HepG2 (cell line): Measurements from ENCODE around the gene TEX261. TPM values are rescaled to one million over a fixed set of nuclear protein-coding genes. Genes with fewer than 3 reads are reported as not detected.
A peak's percentile ranks its signal among the peaks of the same experiment; 100 is the strongest.

ENCODE experiments used
- ATF7-NPFF ChIP-seq: sonication (generic); formaldehyde crosslinking; IDR thresholded peaks from 2 replicates; pipeline ENCODE4 v1.8.1; 2023; ENCODE audit warnings: mild to moderate bottlenecking, low read depth, missing genetic modification reagents, moderate library complexity
- EEA1 ChIP-seq: sonication (generic); formaldehyde crosslinking; IDR thresholded peaks from 2 replicates; pipeline ENCODE4 v1.5.1; 2020; ENCODE audit warnings: mild to moderate bottlenecking, missing genetic modification reagents, borderline replicate concordance
- EZH2 ChIP-seq: conservative IDR thresholded peaks from 2 replicates; pipeline ENCODE4 v1.6.1; 2012; ENCODE audit warnings: mild to moderate bottlenecking, low read depth, low read length, moderate library complexity
- FOXA1 ChIP-seq, 2 experiments: fragments of 450-650 bp in 1 of 2; sonication (generic) in 1 of 2; formaldehyde crosslinking in 1 of 2; IDR thresholded peaks; 2 replicates each; pipeline versions ENCODE4 v1.4.0 to v1.6.1; 2016 to 2020; ENCODE audit warnings: missing genetic modification reagents in 1 of 2
- GFI1 ChIP-seq: sonication (generic); formaldehyde crosslinking; IDR thresholded peaks from 2 replicates; pipeline ENCODE4 v1.5.0; 2020; ENCODE audit warnings: missing genetic modification reagents, mild to moderate bottlenecking, borderline replicate concordance
- HDAC6 ChIP-seq: fragments of 200-600 bp; sonication (generic); IDR thresholded peaks from 2 replicates; pipeline ENCODE4 v1.7.0; 2017; ENCODE audit warnings: mild to moderate bottlenecking, antibody characterized with exemption, low read length, low read depth
- HNRNPL ChIP-seq: fragments of 200-400 bp; formaldehyde crosslinking; IDR thresholded peaks from 2 replicates; pipeline ENCODE4 v1.6.1; 2017; ENCODE audit warnings: mild to moderate bottlenecking, low read depth, low read length
- KAT8 ChIP-seq: IDR thresholded peaks from 2 replicates; pipeline ENCODE4 v1.6.1; 2016; ENCODE audit warnings: missing genetic modification reagents, missing compliant biosample characterization
- MBNL3 ChIP-seq: fragments of 250-450 bp; sonication (Bioruptor Pico); conservative IDR thresholded peaks from 2 replicates; pipeline ENCODE4 v1.8.0; 2022; ENCODE audit warnings: mild to moderate bottlenecking, inconsistent platforms
- NBN ChIP-seq: fragments of 450-650 bp; conservative IDR thresholded peaks from 2 replicates; pipeline ENCODE4 v1.6.1; 2017
- SOX6 ChIP-seq, 2 experiments: fragments of 450-650 bp in 1 of 2; sonication (generic) in 1 of 2; formaldehyde crosslinking in 1 of 2; IDR thresholded peaks; 2 replicates each; pipeline versions ENCODE4 v1.4.0 to v1.6.1; 2017 to 2020; ENCODE audit warnings: antibody characterized with exemption in 1 of 2, mild to moderate bottlenecking in 1 of 2, missing genetic modification reagents in 1 of 2
- SPEN ChIP-seq: sonication (generic); formaldehyde crosslinking; IDR thresholded peaks from 2 replicates; pipeline ENCODE4 v1.5.1; 2020; ENCODE audit warnings: low read depth, mild to moderate bottlenecking, missing genetic modification reagents
- SYNCRIP ChIP-seq: fragments of 200-400 bp; formaldehyde crosslinking; IDR thresholded peaks from 2 replicates; pipeline ENCODE4 v1.6.1; 2018; ENCODE audit warnings: mild to moderate bottlenecking, low read depth, low read length; ENCODE audit not compliant: insufficient read depth
- TBX2 ChIP-seq: sonication (generic); formaldehyde crosslinking; IDR thresholded peaks from 2 replicates; pipeline ENCODE4 v1.5.0; 2020; ENCODE audit warnings: missing genetic modification reagents, mild to moderate bottlenecking, borderline replicate concordance
- YY1 ChIP-seq: IDR thresholded peaks from 2 replicates; pipeline ENCODE4 v1.6.1; 2011; ENCODE audit warnings: low read length, low read depth, moderate library complexity, mild to moderate bottlenecking; ENCODE audit not compliant: insufficient read depth, insufficient replicate concordance
- ZNF331 ChIP-seq: sonication (generic); formaldehyde crosslinking; IDR thresholded peaks from 2 replicates; pipeline ENCODE4 v1.4.0; 2020; ENCODE audit warnings: missing genetic modification reagents
- ZNF430 ChIP-seq: sonication (generic); formaldehyde crosslinking; IDR thresholded peaks from 2 replicates; pipeline ENCODE4 v1.9.0; 2021; ENCODE audit warnings: mild to moderate bottlenecking, missing genetic modification reagents
- ZNF441 ChIP-seq: sonication (generic); formaldehyde crosslinking; IDR thresholded peaks from 2 replicates; pipeline ENCODE4 v1.7.0; 2021; ENCODE audit warnings: missing genetic modification reagents, borderline replicate concordance
- ZNF446 ChIP-seq: sonication (generic); formaldehyde crosslinking; IDR thresholded peaks from 2 replicates; pipeline ENCODE4 v1.5.0; 2020; ENCODE audit warnings: mild to moderate bottlenecking, missing genetic modification reagents
- ZNF510 ChIP-seq: sonication (generic); formaldehyde crosslinking; IDR thresholded peaks from 2 replicates; pipeline ENCODE4 v1.4.0; 2020; ENCODE audit warnings: low read depth, mild to moderate bottlenecking, missing genetic modification reagents
- ZNF883 ChIP-seq: sonication (generic); formaldehyde crosslinking; IDR thresholded peaks from 2 replicates; pipeline ENCODE4 v1.5.1; 2020; ENCODE audit warnings: mild to moderate bottlenecking, missing genetic modification reagents; ENCODE audit errors: not compliant biosample characterization
- ZSCAN22 ChIP-seq: sonication (generic); formaldehyde crosslinking; IDR thresholded peaks from 2 replicates; pipeline ENCODE4 v1.4.0; 2020; ENCODE audit warnings: mild to moderate bottlenecking, missing genetic modification reagents
- polyA plus RNA-seq, 8 experiments: library from polyadenylated mRNA; depleted of rRNA in 3 of 8; stranded (reverse) in 7 of 8; unstranded in 1 of 8; fragments of >200 nt; fragmentation: Illumina TruSeq in 4 of 8; extraction: Trizol in 4 of 8; gene quantifications; 2 replicates each; pipeline versions ENCODE4 v1.2.1 to v1.2.3, GENCODE V29; 2011 to 2016; ENCODE audit warnings: low read depth in 4 of 8, missing spikeins in 1 of 8, mixed read lengths in 1 of 8; ENCODE audit not compliant: insufficient read depth in 1 of 8
- total RNA-seq, 5 experiments: library from RNA; depleted of rRNA; stranded (reverse); fragments of >200 nt; fragmentation: Illumina TruSeq; extraction: Trizol; gene quantifications; 2 replicates each; pipeline ENCODE4 v1.2.3, GENCODE V29; 2016; ENCODE audit warnings: low read depth in 1 of 5
- TF ChIP-seq, protein P1 (sequence below): IDR thresholded peaks from 2 replicates; pipeline ENCODE4 v1.6.1; 2016; ENCODE audit warnings: mild to moderate bottlenecking, missing biosample characterization, missing genetic modification reagents
- TF ChIP-seq, protein P2 (sequence below), 2 experiments: fragments of 450-650 bp in 1 of 2; sonication (generic) in 1 of 2; formaldehyde crosslinking; IDR thresholded peaks; 2 replicates each; pipeline versions ENCODE4 v1.5.0 to v1.8.0; 2020 to 2022; ENCODE audit warnings: mild to moderate bottlenecking in 1 of 2, missing genetic modification reagents in 1 of 2
- TF ChIP-seq, protein P3 (sequence below): sonication (generic); formaldehyde crosslinking; IDR thresholded peaks from 2 replicates; pipeline ENCODE4 v1.4.0; 2020; ENCODE audit warnings: missing genetic modification reagents
- TF ChIP-seq, protein P4 (sequence below): sonication (generic); formaldehyde crosslinking; IDR thresholded peaks from 2 replicates; pipeline ENCODE4 v1.4.0; 2020; ENCODE audit warnings: missing genetic modification reagents

Gene TEX261
- total and polyA plus RNA-seq, 2 of the 13 experiments (the other 11 are each of a cell fraction or from before 2014, with no cell fraction given): 43.8 to 78.7 TPM

DNA sequence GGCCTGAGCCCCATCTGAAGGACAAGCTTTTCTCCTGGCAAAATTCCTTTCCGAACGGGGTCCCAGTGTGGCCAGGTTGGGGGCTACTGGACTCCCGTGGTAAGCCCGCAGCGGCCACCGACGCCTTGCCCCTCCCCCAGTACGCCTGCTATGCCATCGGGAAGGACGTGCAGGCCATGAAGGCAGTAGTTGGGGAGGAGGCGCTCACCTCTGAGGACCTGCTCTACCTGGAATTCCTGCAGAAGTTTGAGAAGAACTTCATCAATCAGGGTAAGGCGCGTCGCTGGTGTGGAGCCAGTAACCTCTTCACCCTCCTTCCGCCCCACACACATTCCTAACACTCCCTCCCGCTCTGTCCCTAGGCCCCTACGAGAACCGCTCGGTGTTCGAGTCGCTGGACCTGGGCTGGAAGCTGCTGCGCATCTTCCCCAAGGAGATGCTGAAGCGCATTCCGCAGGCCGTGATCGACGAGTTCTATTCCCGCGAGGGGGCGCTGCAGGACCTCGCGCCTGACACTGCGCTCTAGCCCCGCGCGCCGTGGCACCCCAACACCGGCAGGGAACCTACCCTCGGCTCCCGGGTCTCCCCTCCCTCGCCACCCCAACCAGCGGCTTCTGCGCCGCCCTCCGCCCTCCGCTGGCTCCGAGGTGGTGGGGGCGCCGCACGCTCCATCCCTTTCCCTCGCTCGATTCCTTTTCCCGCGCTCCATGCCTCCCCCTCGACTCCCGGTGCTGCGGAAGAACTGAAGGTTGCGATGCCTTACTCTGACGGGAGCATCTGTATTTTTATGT lies 29.9 kb downstream of the TEX261 start (continued):
- TF ChIP-seq MBNL3 (CRISPR knock-in tag): no peak
- TF ChIP-seq, protein P1, sequence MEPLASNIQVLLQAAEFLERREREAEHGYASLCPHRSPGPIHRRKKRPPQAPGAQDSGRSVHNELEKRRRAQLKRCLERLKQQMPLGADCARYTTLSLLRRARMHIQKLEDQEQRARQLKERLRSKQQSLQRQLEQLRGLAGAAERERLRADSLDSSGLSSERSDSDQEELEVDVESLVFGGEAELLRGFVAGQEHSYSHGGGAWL: 0 out of 2 replicates have a peak, but pooled peaks have one; percentile 30
- no peak for TF ChIP-seq ZNF441 (CRISPR knock-in tag)
- TF ChIP-seq ZNF883: no peak
- TF ChIP-seq SOX6 (IDR thresholded peaks at IDR 0.05): no peak
- no peak for TF ChIP-seq SOX6 (CRISPR knock-in tag; IDR thresholded peaks at IDR 0.05)
- no peak for TF ChIP-seq ZNF510
- peak; percentile 33 for TF ChIP-seq YY1
- no peak for TF ChIP-seq NBN
- TF ChIP-seq EZH2: no peak
- peak; percentile 29; the same call in 1 of the 2 replicates for TF ChIP-seq TBX2 (CRISPR knock-in tag)
- TF ChIP-seq, protein P2, sequence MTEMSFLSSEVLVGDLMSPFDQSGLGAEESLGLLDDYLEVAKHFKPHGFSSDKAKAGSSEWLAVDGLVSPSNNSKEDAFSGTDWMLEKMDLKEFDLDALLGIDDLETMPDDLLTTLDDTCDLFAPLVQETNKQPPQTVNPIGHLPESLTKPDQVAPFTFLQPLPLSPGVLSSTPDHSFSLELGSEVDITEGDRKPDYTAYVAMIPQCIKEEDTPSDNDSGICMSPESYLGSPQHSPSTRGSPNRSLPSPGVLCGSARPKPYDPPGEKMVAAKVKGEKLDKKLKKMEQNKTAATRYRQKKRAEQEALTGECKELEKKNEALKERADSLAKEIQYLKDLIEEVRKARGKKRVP (CRISPR knock-in tag; IDR thresholded peaks at IDR 0.05): no peak
- TF ChIP-seq KAT8: no peak
- TF ChIP-seq EEA1 (CRISPR knock-in tag): 0 out of 2 replicates have a peak, but pooled peaks have one; percentile 52
- TF ChIP-seq SPEN (CRISPR knock-in tag): peak; percentile 56; the same call in 1 of the 2 replicates
- TF ChIP-seq GFI1 (CRISPR knock-in tag): no peak
- TF ChIP-seq, protein P3, sequence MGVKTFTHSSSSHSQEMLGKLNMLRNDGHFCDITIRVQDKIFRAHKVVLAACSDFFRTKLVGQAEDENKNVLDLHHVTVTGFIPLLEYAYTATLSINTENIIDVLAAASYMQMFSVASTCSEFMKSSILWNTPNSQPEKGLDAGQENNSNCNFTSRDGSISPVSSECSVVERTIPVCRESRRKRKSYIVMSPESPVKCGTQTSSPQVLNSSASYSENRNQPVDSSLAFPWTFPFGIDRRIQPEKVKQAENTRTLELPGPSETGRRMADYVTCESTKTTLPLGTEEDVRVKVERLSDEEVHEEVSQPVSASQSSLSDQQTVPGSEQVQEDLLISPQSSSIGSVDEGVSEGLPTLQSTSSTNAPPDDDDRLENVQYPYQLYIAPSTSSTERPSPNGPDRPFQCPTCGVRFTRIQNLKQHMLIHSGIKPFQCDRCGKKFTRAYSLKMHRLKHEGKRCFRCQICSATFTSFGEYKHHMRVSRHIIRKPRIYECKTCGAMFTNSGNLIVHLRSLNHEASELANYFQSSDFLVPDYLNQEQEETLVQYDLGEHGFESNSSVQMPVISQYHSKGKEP (CRISPR knock-in tag): no peak
- TF ChIP-seq HNRNPL: no peak
- TF ChIP-seq, protein P4, sequence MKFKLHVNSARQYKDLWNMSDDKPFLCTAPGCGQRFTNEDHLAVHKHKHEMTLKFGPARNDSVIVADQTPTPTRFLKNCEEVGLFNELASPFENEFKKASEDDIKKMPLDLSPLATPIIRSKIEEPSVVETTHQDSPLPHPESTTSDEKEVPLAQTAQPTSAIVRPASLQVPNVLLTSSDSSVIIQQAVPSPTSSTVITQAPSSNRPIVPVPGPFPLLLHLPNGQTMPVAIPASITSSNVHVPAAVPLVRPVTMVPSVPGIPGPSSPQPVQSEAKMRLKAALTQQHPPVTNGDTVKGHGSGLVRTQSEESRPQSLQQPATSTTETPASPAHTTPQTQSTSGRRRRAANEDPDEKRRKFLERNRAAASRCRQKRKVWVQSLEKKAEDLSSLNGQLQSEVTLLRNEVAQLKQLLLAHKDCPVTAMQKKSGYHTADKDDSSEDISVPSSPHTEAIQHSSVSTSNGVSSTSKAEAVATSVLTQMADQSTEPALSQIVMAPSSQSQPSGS (CRISPR knock-in tag): no peak
- no peak for TF ChIP-seq SYNCRIP
- no peak for TF ChIP-seq FOXA1 (IDR thresholded peaks at IDR 0.05)
- TF ChIP-seq FOXA1 (CRISPR knock-in tag; IDR thresholded peaks at IDR 0.05): 0 out of 2 replicates have a peak, but pooled peaks have one; percentile 3
- no peak for TF ChIP-seq ZNF331 (CRISPR knock-in tag)
- no peak for TF ChIP-seq ZSCAN22 (CRISPR knock-in tag)
- no peak for TF ChIP-seq ZNF446 (CRISPR knock-in tag)
- peak; percentile 58; the same call in 1 of the 2 replicates for TF ChIP-seq ATF7-NPFF (CRISPR knock-in tag)
- no peak for TF ChIP-seq HDAC6
- no peak for TF ChIP-seq ZNF430 (CRISPR knock-in tag)
